GM23338 (cell line): Measurements from ENCODE around the gene CHN2. TPM values are rescaled to one million over a fixed set of nuclear protein-coding genes. Genes with fewer than 3 reads are reported as not detected.

ENCODE experiments used
- ATAC-seq: fragments of 200-7000 bp; cut with Tn5 transposase; 3 replicates; pipeline ENCODE4 v1.9.1; 2020
- DNase-seq: peaks from one replicate; pipeline ENCODE4 v3.0.0-alpha.2; 2015; ENCODE audit warnings: low spot score
- H2AFZ ChIP-seq: fragments of 200-600 bp; sonication (generic); 2 replicates; pipeline ENCODE4 v1.8.0; 2016; ENCODE audit warnings: antibody characterized with exemption, mild to moderate bottlenecking, moderate library complexity
- H3F3A ChIP-seq: fragments of 200-600 bp; sonication (generic); replicated peaks from 2 replicates; pipeline ENCODE4 v1.8.0; 2017; ENCODE audit warnings: antibody characterized with exemption, mixed run types, low read depth
- H3K27ac ChIP-seq: fragments of 200-600 bp; sonication (generic); 2 replicates; pipeline ENCODE4 v1.6.1; 2016; ENCODE audit warnings: low read depth
- H3K27me3 ChIP-seq: fragments of 200-600 bp; sonication (generic); 2 replicates; pipeline ENCODE4 v1.8.0; 2016; ENCODE audit warnings: mild to moderate bottlenecking, mixed run types, moderate library complexity; ENCODE audit not compliant: insufficient read depth
- H3K36me3 ChIP-seq: fragments of 200-600 bp; sonication (generic); 2 replicates; pipeline ENCODE4 v1.8.0; 2016; ENCODE audit warnings: mild to moderate bottlenecking; ENCODE audit not compliant: insufficient read depth
- H3K4me1 ChIP-seq: fragments of 200-600 bp; sonication (generic); 2 replicates; pipeline ENCODE4 v1.8.0; 2016; ENCODE audit warnings: mild to moderate bottlenecking, moderate library complexity; ENCODE audit not compliant: insufficient read depth
- H3K4me2 ChIP-seq: fragments of 200-600 bp; sonication (generic); 2 replicates; pipeline ENCODE4 v1.7.1; 2017; ENCODE audit warnings: mixed run types
- H3K4me3 ChIP-seq: fragments of 200-600 bp; sonication (generic); 2 replicates; pipeline ENCODE4 v1.6.1; 2016; ENCODE audit warnings: mixed run types
- H3K79me2 ChIP-seq: fragments of 200-600 bp; sonication (generic); replicated peaks from 2 replicates; pipeline ENCODE4 v1.8.0; 2017; ENCODE audit warnings: mild to moderate bottlenecking; ENCODE audit not compliant: insufficient read depth
- H3K9me2 ChIP-seq: fragments of 200-600 bp; sonication (generic); 2 replicates; pipeline ENCODE4 v1.8.0; 2017; ENCODE audit not compliant: insufficient read depth
- H4K20me1 ChIP-seq: fragments of 200-600 bp; sonication (generic); replicated peaks from 2 replicates; pipeline ENCODE4 v1.8.0; 2017; ENCODE audit warnings: mild to moderate bottlenecking; ENCODE audit not compliant: insufficient read depth
- H3K27ac Mint-ChIP-seq: 2 replicates; pipeline ENCODE4 v1.8.0; 2020; ENCODE audit warnings: inconsistent platforms, mild to moderate bottlenecking, moderate library complexity, mixed read lengths
- H3K27me3 Mint-ChIP-seq: 3 replicates; pipeline ENCODE4 v1.8.0; 2022; ENCODE audit warnings: low read depth, mild to moderate bottlenecking, moderate library complexity, mixed read lengths, inconsistent platforms; ENCODE audit not compliant: insufficient read depth, poor library complexity
- H3K36me3 Mint-ChIP-seq: 3 replicates; pipeline ENCODE4 v1.8.0; 2021; ENCODE audit warnings: low read depth, mild to moderate bottlenecking, inconsistent platforms, moderate library complexity, mixed read lengths
- H3K4me1 Mint-ChIP-seq: 3 replicates; pipeline ENCODE4 v1.8.0; 2020; ENCODE audit warnings: mild to moderate bottlenecking, inconsistent platforms, mixed read lengths
- H3K4me3 Mint-ChIP-seq: 3 replicates; pipeline ENCODE4 v1.8.0; 2021; ENCODE audit warnings: moderate library complexity, mild to moderate bottlenecking, inconsistent platforms, mixed read lengths
- H3K9me3 Mint-ChIP-seq: 3 replicates; pipeline ENCODE4 v1.8.0; 2020; ENCODE audit warnings: moderate library complexity, mild to moderate bottlenecking, inconsistent platforms, mixed read lengths
- CREB1 ChIP-seq: fragments of 250-450 bp; sonication (Bioruptor Pico); IDR thresholded peaks from 2 replicates; pipeline ENCODE4 v1.5.0; 2020; ENCODE audit warnings: low read depth, mild to moderate bottlenecking, moderate library complexity
- NANOG ChIP-seq: IDR thresholded peaks from 2 replicates; pipeline ENCODE4 v1.6.1; 2016; ENCODE audit warnings: antibody characterized with exemption, borderline replicate concordance
- POLR2AphosphoS5 ChIP-seq: IDR thresholded peaks from 2 replicates; pipeline ENCODE4 v1.6.1; 2016; ENCODE audit warnings: antibody characterized with exemption, low read depth
- REST ChIP-seq: IDR thresholded peaks from one replicate; pipeline ENCODE4 v1.6.1; 2018; ENCODE audit warnings: antibody characterized with exemption; ENCODE audit not compliant: unreplicated experiment
- STAT1 ChIP-seq: IDR thresholded peaks from one replicate; pipeline ENCODE4 v1.6.1; 2016; ENCODE audit warnings: antibody characterized with exemption; ENCODE audit not compliant: unreplicated experiment
- ZNF462 ChIP-seq: fragments of 250-450 bp; sonication (Bioruptor Pico); IDR thresholded peaks from 2 replicates; pipeline ENCODE4 v1.5.0; 2020; ENCODE audit warnings: mild to moderate bottlenecking, moderate library complexity
- polyA plus RNA-seq: library from polyadenylated mRNA; unstranded; fragments of >200 nt; fragmentation: Nextera tagmentation; extraction: Ambion mirVana; gene quantifications from 2 replicates; pipeline ENCODE4 v1.2.1, GENCODE V29; 2016
- total RNA-seq: library from RNA; depleted of rRNA; stranded (reverse); fragments of >200 nt; shearing (Covaris generic); gene quantifications from 2 replicates; pipeline ENCODE4 v1.2.3, GENCODE V29; 2014

CHN2 gene
- total and polyA plus RNA-seq, 2 experiments from 2014 or later: 6.1 to 7.5 TPM

GRCh38 chr7:29495653-29496052 is 301.1 kb downstream of the CHN2 start (continued):
- TF ChIP-seq ZNF462: no peak

GRCh38 chr7:29496355-29497020 is 301.9 kb downstream of the CHN2 start:
- H3K4me1 Mint-ChIP-seq: peaks cover 19% of the 10 kb centered on the region
- Histone ChIP-seq H3K36me3 (no peaks in the 10 kb centered on the region), H3K79me2 (no peaks in the 10 kb centered on the region), H3K27me3 (no peaks in the 10 kb centered on the region), H3K27ac (no peak overlapping the region), H4K20me1 (no peaks in the 10 kb centered on the region), H3K9me2 (0 out of 2 replicates have a peak, but pooled peaks cover 4% of the 10 kb centered on the region), H2AFZ (no peak overlapping the region), H3K4me2 (peak overlapping the region; percentile 23; the same call in 1 of the 2 replicates), H3F3A (no peaks in the 10 kb centered on the region), H3K4me3 (no peak overlapping the region), H3K4me1 (peaks cover 8% of the 10 kb centered on the region)
- H3K9me3 Mint-ChIP-seq: no peaks in the 10 kb centered on the region
- H3K27ac Mint-ChIP-seq: no peak overlapping the region
- no peak overlapping the region for H3K4me3 Mint-ChIP-seq
- H3K27me3 Mint-ChIP-seq: no peaks in the 10 kb centered on the region
- ATAC-seq: no peak
- H3K36me3 Mint-ChIP-seq: no peaks in the 10 kb centered on the region
- no peak for DNase-seq
- TF ChIP-seq NANOG (no peak), POLR2AphosphoS5 (no peak), CREB1 (CRISPR knock-in tag) (no peak), STAT1 (no peak), REST (no peak)
